ENCODE measurements around the gene TBC1D22A.

The TBC1D22A gene

DNA sequence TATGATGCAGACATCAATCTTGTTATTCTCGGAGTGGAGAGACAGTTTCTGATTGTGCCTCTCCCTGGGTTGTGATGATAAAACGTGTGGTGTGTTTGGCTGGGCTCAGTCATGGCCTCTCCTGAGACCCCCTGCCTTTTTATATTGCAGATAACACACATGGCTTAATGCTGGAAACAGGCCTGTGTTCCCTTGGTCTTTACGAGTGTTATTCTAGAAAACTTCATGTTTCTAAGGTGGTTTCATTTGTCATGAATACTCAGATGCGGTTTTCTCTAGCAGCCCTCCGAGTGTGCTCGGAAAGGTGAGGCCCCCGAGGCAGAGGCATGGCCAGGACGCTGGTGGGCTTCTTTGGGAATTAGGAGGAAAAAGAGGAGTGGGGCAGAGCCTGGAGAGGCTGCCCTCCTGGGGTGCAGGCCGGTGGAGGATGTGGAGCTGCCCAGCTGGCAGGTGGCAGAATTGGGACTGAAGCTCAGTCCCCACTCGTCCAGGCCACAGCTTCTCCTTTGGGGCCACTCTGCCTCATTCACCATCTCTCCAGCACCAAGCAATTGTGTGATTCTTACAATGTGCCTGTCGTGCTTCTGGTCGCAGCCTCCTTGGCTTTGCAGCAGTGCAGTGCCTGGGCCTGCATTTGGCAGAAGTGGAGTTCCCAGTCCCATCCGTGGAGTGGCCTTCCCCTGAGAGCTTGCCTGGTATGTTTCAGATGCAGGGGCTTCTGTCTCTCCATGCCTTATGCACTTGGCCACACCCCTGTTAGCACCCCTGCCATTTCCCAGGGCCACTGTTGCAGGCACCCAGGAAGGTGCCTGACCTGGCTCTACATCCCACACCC lies 309.6 kb downstream of the TBC1D22A start:
- TF ChIP-seq, protein P1, sequence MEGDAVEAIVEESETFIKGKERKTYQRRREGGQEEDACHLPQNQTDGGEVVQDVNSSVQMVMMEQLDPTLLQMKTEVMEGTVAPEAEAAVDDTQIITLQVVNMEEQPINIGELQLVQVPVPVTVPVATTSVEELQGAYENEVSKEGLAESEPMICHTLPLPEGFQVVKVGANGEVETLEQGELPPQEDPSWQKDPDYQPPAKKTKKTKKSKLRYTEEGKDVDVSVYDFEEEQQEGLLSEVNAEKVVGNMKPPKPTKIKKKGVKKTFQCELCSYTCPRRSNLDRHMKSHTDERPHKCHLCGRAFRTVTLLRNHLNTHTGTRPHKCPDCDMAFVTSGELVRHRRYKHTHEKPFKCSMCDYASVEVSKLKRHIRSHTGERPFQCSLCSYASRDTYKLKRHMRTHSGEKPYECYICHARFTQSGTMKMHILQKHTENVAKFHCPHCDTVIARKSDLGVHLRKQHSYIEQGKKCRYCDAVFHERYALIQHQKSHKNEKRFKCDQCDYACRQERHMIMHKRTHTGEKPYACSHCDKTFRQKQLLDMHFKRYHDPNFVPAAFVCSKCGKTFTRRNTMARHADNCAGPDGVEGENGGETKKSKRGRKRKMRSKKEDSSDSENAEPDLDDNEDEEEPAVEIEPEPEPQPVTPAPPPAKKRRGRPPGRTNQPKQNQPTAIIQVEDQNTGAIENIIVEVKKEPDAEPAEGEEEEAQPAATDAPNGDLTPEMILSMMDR (IDR thresholded peaks at IDR 0.05; ENCODE audit: low read depth, low read length), result no peak
- Histone ChIP-seq H3K4me3 (ENCODE audit: low read depth, low read length) (no peak overlapping the region), H3K9me3 (ENCODE audit: severe bottlenecking) (no peaks in the 10 kb centered on the region), H3K27me3 (ENCODE audit: insufficient read depth, low read depth, severe bottlenecking) (no peaks in the 10 kb centered on the region), H3K36me3 (no peaks in the 10 kb centered on the region), H3K27ac (no peak overlapping the region)
- DNase-seq, result no peak

DNA sequence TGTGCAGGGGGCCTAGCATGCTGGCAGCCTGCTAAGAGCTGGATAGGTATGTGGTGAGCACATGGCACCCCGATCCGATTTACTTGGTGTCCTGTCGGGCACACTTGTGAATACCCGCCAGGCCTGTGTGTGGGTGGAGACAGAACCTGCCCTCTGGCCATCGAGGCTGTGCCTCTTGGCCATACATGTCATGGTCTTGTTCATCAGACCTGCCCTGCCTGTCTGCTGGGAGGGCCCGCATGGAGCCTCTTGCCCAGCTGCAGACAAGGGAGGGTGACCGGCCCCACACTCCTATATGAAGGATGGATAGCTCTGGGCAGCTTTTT lies 310.2 kb downstream of the TBC1D22A start:
- Histone ChIP-seq H3K9me3 (ENCODE audit: severe bottlenecking) (no peaks in the 10 kb centered on the region), H3K36me3 (no peaks in the 10 kb centered on the region), H3K27ac (no peak overlapping the region), H3K4me3 (ENCODE audit: low read depth, low read length) (no peak overlapping the region), H3K27me3 (ENCODE audit: insufficient read depth, low read depth, severe bottlenecking) (no peaks in the 10 kb centered on the region)
- TF ChIP-seq, protein P1 (IDR thresholded peaks at IDR 0.05; ENCODE audit: low read depth, low read length), result no peak
- DNase-seq, result no peak

DNA sequence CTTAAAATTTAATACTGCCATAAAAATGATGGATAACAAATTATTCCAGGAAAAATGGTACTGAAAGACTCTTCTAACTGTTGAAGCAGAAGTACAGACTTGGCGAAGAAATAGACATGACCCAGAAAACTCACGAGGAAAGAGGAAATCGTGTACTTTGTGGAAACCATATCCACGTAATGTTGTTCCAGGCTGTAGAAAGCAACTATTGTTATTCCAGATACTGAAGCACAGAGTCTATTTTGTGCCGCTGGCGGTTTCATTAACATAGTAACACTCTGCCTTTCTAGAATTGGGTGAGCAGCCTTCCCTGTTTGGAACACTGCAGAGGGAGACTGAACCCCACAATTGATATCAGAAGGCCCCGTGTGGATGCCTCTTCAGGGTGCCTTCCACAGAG lies 310.6 kb downstream of the TBC1D22A start:
- H3K36me3 ChIP-seq, result no peaks in the 10 kb centered on the region
- no peak for DNase-seq
- H3K27ac ChIP-seq, result no peak overlapping the region
- TF ChIP-seq, protein P1 (IDR thresholded peaks at IDR 0.05; ENCODE audit: low read depth, low read length), result no peak
- no peak overlapping the region for H3K4me3 ChIP-seq (ENCODE audit: low read depth, low read length)
- H3K27me3 ChIP-seq (ENCODE audit: insufficient read depth, low read depth, severe bottlenecking), result no peaks in the 10 kb centered on the region
- no peaks in the 10 kb centered on the region for H3K9me3 ChIP-seq (ENCODE audit: severe bottlenecking)

DNA sequence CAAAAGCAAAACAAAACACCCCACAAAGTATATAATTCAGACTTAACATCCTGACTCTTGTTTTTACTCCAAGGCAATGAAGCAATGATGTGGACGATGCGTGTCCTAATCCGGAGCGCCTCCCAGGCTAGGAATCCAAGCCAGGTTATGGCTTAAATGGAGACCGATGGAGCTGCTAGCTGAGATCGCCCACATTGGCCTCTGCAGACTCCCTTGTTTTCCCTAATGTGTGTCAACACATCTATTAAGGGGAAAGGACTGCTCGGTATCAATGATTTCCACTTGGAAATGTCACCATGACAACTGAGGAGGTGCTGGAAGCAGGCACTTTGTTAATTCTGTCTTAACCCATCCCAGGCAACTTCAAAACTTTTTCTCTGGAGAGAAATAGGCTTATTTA lies 311.7 kb downstream of the TBC1D22A start:
- no peaks in the 10 kb centered on the region for H3K27me3 ChIP-seq (ENCODE audit: insufficient read depth, low read depth, severe bottlenecking)
- no peaks in the 10 kb centered on the region for H3K36me3 ChIP-seq
- TF ChIP-seq, protein P1 (IDR thresholded peaks at IDR 0.05; ENCODE audit: low read depth, low read length), result no peak
- no peak overlapping the region for H3K27ac ChIP-seq
- no peak overlapping the region for H3K4me3 ChIP-seq (ENCODE audit: low read depth, low read length)
- no peak for DNase-seq
- no peaks in the 10 kb centered on the region for H3K9me3 ChIP-seq (ENCODE audit: severe bottlenecking)

DNA sequence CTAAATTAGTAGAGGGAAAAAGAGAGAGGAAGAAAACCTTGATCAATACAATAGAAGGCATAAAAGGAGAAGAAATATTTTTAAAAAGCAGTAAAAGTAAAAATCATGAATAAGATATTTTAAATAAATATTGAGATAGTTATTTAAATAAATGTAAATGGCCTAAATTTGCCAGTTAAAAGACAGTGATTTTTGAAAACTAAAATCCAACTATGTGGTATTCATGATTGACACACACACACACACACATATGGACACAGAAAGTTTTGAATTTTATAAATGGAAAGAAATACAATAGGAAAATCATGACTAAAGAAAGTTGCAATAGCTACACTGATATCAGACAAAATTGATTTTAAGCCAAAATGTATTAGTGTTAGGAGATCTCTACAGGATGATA lies 313.1 kb downstream of the TBC1D22A start:
- no peaks in the 10 kb centered on the region for H3K36me3 ChIP-seq

More for the DNA sequence above, 313.1 kb downstream of the TBC1D22A start:
- Histone ChIP-seq H3K9me3 (ENCODE audit: severe bottlenecking) (no peaks in the 10 kb centered on the region), H3K27me3 (ENCODE audit: insufficient read depth, low read depth, severe bottlenecking) (no peaks in the 10 kb centered on the region), H3K4me3 (ENCODE audit: low read depth, low read length) (no peak overlapping the region), H3K27ac (no peak overlapping the region)
- no peak for DNase-seq
- TF ChIP-seq, protein P1 (IDR thresholded peaks at IDR 0.05; ENCODE audit: low read depth, low read length), result no peak
